GM13976 (cell line): ENCODE results near the gene CDKN2B-AS1.

Experiments used
- DNase-seq: peaks from one replicate; pipeline ENCODE4 v3.0.0; 2012; ENCODE audit warnings: low spot score
- CTCF ChIP-seq: IDR thresholded peaks from 2 replicates; pipeline ENCODE4 v1.5.1; 2012; ENCODE audit warnings: borderline replicate concordance, mild to moderate bottlenecking; ENCODE audit not compliant: insufficient read depth; ENCODE audit errors: extremely low read depth, missing control alignments, control extremely low read depth
- in situ Hi-C: fragments of 300-500 bp; cut with MboI; formaldehyde crosslinking; loops from one replicate; pipeline ENCODE4 v1.12.0; 2022; ENCODE audit warnings: low sequenced_read_pairs, mixed read lengths, inconsistent platforms; ENCODE audit not compliant: unreplicated experiment

Gene CDKN2B-AS1

DNA sequence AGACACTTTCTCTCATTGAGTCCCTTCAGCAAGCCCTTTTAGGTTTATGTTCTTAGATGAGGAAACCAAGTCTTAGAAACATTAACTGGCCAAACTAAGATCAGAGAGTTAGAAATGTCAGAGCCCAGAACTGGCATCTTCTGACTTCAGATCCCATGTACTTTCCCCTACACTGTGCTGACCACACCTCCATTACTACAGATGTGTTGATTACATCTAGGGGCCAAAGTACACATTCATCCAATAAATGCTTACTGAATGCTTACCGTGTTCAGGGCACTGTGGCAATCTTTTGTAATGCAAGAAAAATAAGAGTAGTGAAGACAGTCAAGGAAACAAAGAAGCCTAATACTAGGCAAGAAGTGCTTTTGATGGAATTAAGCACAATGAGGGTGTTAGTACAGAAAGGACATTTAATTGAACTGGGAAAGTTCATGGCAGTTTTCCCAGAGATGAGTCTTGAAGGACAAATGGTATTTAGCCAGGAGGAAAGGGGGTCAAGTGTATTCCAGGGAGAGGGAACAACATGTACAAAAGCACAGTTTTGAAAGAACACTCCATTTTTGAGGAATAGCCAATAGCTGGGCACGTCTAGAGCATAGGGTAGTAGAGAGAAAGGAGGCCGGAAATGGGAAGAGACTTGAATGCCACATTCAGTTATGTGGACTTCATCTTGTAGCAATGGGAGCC lies 104.2 kb downstream of the CDKN2B-AS1 start:
- in situ Hi-C loops = no loop called here
- no peak for DNase-seq
- TF ChIP-seq CTCF = no peak

- TF ChIP-seq CTCF = no peak
- DNase-seq = no peak
- in situ Hi-C loops = no loop called here
These were observed 106.0 kb downstream of the CDKN2B-AS1 start for GRCh38 chr9:22100626-22101025.

- no peak for TF ChIP-seq CTCF
- in situ Hi-C loops = no loop called here
- DNase-seq = no peak
These were observed 107.8 kb downstream of the CDKN2B-AS1 start for GRCh38 chr9:22102146-22103053.

DNA sequence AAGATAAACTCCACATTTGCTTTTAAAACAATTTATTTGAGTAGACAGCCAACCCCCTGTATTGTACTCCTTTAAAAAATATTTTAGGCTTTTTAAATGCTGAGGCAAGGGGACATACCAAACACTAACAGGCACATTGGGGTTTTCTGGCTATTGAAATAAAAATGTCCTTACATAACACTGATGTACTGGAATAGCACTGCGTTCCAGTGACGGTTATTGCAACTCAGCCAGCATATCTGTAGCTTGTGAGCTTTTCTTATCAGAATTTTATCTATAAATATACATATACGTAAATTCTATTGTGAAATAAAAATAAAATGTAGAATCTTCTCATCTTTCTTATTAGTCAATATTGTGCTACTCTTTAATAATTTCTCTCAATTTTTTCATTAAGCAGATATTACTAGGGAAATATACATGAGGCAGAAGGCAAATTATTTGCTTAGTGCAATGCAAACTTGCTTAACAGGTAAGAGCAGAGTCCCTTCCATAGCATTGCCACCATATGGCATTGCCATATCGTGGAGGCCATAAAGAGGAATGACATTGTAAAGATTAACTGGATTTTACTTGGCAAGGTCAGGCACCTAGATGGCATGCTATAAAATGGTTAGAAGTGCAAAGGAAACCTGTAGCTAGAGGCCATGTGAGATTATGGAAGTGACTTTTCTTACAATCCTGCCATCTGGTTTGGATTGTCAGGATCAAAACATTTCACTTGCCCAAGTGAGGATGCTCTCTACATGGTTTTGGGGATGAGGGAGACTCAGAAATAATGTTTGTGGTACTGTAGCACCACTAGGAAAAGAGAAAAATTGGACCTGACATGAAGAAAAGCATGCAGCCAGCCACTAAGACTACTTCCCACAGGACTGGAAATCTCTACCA lies 109.3 kb downstream of the CDKN2B-AS1 start:
- in situ Hi-C loops = no loop called here
- no peak for DNase-seq
- no peak for TF ChIP-seq CTCF

DNA sequence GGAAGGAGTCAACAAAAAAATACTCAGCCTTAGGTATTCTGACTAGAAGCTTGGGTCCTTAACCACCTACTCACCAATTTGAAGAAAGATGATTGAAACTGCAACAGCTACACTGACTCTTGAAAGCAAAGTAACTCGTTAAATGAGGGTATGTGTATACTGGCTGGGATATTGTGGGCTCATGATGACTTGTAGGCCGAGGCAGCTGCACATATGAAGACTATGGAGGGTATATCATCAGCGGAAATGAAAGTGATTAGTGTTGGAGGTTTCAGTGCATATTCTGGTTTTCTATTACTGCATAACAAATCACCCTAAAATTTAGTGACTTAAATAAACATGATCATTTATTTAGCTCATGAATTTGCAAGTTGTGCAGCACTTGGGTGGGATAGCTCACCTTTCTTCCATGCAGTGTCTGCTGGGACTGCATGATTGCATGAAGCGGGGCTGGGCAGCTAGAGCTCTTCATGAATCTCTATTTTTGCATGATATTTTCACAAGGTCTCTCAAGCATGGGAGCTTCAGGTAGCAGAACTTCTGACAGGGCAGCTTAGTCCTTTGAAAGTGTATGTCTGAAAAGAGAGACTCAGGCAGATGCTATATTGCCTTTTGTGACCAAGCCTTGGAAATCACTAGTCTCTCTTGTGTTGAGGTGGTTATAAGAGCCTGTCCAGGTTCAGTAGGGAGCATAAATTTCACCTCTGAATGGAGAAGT lies 110.6 kb downstream of the CDKN2B-AS1 start:
- no peak for TF ChIP-seq CTCF
- peak; percentile 25 for DNase-seq
- in situ Hi-C loops = no loop called here
